Measurements from ENCODE around the gene DNAJB6.
A peak's percentile ranks its signal among the peaks of the same experiment; 100 is the strongest.

Gene DNAJB6

DNA sequence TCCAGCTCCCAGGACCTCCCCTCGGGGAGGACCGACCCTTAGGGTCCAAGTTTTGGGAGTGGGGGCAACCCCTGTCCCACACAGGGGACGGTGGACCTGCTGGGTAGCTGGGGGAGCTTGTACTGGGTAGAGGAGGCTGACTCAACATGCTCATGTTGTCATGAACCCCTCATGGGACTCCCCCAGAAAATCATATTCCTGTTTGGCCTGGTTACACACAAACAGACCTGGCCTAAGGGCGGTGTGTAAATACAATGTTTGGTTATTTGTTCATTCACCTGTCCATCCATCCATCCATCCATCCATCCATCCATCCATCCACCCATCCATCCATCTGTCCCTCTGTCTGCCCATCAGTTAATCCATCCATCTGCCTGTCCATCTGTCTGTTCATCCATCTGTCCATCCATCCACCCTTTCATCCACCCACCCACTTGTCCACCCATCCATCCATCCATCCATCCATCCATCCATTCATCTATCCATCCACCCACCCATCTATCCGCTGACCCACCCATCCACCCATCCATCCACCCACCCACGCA, 92.9 kb downstream of the DNAJB6 start:
- TF ChIP-seq, protein P1, sequence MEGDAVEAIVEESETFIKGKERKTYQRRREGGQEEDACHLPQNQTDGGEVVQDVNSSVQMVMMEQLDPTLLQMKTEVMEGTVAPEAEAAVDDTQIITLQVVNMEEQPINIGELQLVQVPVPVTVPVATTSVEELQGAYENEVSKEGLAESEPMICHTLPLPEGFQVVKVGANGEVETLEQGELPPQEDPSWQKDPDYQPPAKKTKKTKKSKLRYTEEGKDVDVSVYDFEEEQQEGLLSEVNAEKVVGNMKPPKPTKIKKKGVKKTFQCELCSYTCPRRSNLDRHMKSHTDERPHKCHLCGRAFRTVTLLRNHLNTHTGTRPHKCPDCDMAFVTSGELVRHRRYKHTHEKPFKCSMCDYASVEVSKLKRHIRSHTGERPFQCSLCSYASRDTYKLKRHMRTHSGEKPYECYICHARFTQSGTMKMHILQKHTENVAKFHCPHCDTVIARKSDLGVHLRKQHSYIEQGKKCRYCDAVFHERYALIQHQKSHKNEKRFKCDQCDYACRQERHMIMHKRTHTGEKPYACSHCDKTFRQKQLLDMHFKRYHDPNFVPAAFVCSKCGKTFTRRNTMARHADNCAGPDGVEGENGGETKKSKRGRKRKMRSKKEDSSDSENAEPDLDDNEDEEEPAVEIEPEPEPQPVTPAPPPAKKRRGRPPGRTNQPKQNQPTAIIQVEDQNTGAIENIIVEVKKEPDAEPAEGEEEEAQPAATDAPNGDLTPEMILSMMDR (IDR thresholded peaks at IDR 0.05): no peak
- Histone ChIP-seq H3K4me2 (ENCODE audit: low read length) (no peak overlapping the region), H3K27me3 (ENCODE audit: control insufficient read depth, insufficient read depth, low read length) (no peaks in the 10 kb centered on the region), H2AFZ (no peak overlapping the region), H3K27ac (no peak overlapping the region), H3K36me3 (ENCODE audit: control insufficient read depth, insufficient read depth, low read length) (no peaks in the 10 kb centered on the region), H3K79me2 (no peaks in the 10 kb centered on the region), H3K9ac (no peak overlapping the region), H3K4me1 (no peaks in the 10 kb centered on the region), H3K4me3 (ENCODE audit: low read depth, low read length) (no peak overlapping the region), H3K9me3 (ENCODE audit: control insufficient read depth, low read length) (no peaks in the 10 kb centered on the region)

DNA sequence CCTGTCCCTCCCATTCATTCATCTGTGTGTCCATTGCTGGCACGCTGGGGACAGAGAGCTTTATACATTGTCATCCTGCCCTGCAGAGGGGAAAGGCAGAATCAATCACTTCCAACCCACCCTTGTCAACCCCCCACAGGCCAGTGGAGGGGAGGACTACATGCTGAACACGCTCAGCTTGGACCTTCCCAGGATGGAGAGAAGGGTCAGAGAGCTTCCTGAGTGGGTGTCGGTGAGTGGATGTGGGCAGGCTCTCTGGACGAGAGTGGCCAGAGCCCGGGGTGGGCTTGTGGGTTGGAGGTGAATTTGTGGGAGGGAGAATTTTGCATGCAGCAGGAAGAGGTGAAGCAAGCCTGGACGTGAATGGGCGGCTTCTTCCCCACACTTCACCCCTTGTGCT, 93.9 kb downstream of the DNAJB6 start:
- H3K9ac ChIP-seq: no peak overlapping the region
- H3K4me1 ChIP-seq: no peaks in the 10 kb centered on the region
- no peak overlapping the region for H2AFZ ChIP-seq
- H3K27ac ChIP-seq: no peak overlapping the region
- no peaks in the 10 kb centered on the region for H3K9me3 ChIP-seq (ENCODE audit: control insufficient read depth, low read length)
- no peak overlapping the region for H3K4me2 ChIP-seq (ENCODE audit: low read length)
- TF ChIP-seq, protein P1 (IDR thresholded peaks at IDR 0.05): no peak
- no peaks in the 10 kb centered on the region for H3K27me3 ChIP-seq (ENCODE audit: control insufficient read depth, insufficient read depth, low read length)
- H3K79me2 ChIP-seq: no peaks in the 10 kb centered on the region
- no peak overlapping the region for H3K4me3 ChIP-seq (ENCODE audit: low read depth, low read length)
- no peaks in the 10 kb centered on the region for H3K36me3 ChIP-seq (ENCODE audit: control insufficient read depth, insufficient read depth, low read length)

DNA sequence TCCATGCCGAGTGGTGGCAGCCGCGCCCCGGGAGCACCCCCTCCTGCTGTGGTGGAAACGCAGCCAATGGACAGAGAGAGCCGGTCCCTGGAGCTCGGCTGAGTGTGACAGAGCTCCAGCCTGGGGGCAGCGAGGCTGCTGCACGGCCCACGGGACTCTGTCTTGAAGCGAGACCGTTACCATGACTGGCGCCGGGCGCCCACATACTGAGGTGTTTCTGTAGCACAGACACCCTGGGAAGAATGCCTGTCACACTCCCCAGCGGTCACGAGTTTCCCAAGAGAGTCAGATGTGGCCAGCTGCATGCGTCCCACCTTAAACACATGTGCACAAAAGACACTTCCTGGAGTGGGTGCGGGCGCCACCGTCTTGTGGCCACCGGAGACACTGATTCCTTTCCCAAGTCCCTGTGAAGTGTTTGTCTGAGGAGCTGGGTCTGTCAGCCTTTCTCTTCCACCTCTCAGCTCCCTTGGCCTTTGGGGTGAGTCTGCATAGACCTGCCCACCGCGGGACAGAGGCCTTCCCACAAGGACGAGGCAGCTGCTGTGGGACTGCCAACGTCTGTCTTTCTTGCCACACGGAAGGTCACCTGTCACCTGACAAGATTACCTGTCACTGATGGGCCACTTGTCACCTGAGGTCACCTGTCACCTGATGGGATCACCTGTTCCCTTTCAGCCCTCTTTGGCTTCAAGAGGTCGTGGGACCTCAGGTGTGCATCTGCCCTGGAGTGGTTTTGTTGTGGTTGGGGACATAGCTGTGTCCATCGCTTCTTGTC, 94.6 kb downstream of the DNAJB6 start:
- H3K4me2 ChIP-seq (ENCODE audit: low read length): no peak overlapping the region
- TF ChIP-seq, protein P1 (IDR thresholded peaks at IDR 0.05): no peak
- no peak overlapping the region for H3K27ac ChIP-seq
- H3K79me2 ChIP-seq: no peaks in the 10 kb centered on the region
- H3K27me3 ChIP-seq (ENCODE audit: control insufficient read depth, insufficient read depth, low read length): no peaks in the 10 kb centered on the region
- H3K36me3 ChIP-seq (ENCODE audit: control insufficient read depth, insufficient read depth, low read length): no peaks in the 10 kb centered on the region
- H3K9me3 ChIP-seq (ENCODE audit: control insufficient read depth, low read length): no peaks in the 10 kb centered on the region
- H3K9ac ChIP-seq: no peak overlapping the region
- H3K4me1 ChIP-seq: no peaks in the 10 kb centered on the region
- no peak overlapping the region for H3K4me3 ChIP-seq (ENCODE audit: low read depth, low read length)
- H2AFZ ChIP-seq: no peak overlapping the region

DNA sequence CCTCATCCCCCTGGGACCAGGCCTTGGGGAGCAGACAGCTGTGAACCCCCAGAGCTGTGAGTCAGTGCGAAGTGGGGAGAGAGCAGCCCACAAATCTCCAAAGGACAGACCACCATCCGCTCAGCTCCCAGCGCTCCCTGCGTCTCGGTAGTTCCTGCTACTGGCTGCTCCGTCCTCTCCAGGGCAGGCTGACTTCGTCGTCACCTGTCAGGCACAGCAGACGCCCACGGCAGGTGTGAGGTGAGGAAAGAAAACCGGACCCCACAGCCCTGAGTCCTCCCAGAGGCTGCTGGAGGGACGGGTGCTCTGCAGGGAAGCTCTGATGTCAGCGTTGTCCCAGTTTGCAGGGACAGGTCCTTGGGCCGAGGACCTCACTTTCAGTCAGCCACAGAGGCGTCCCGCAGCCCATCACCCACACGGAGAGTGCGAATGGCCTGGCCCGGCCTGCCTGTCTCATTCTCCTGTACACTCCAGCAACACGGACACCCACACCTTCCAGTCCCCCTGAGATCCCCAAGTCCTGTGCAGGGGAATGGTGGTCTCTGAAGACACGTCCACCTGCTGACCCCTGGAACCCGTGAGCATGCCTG, 95.2 kb downstream of the DNAJB6 start:
- H3K27me3 ChIP-seq (ENCODE audit: control insufficient read depth, insufficient read depth, low read length): no peaks in the 10 kb centered on the region
- H3K79me2 ChIP-seq: no peaks in the 10 kb centered on the region
- no peaks in the 10 kb centered on the region for H3K4me1 ChIP-seq
- H3K9ac ChIP-seq: no peak overlapping the region
- H3K36me3 ChIP-seq (ENCODE audit: control insufficient read depth, insufficient read depth, low read length): no peaks in the 10 kb centered on the region
- no peaks in the 10 kb centered on the region for H3K9me3 ChIP-seq (ENCODE audit: control insufficient read depth, low read length)
- no peak overlapping the region for H3K27ac ChIP-seq
- TF ChIP-seq, protein P1 (IDR thresholded peaks at IDR 0.05): no peak
- H3K4me3 ChIP-seq (ENCODE audit: low read depth, low read length): no peak overlapping the region
- peak overlapping the region; percentile 5 for H3K4me2 ChIP-seq (ENCODE audit: low read length)
- H2AFZ ChIP-seq: no peak overlapping the region

All from parathyroid adenoma (tissue), 2 donors.